Raji (cell line): ENCODE data around the gene SIAH3.

ENCODE experiments used
- POLR2A ChIP-seq: IDR thresholded peaks from 2 replicates; pipeline ENCODE4 v1.6.1; 2011; ENCODE audit warnings: low read depth, low read length, control low read depth; ENCODE audit not compliant: insufficient read depth

Gene SIAH3, protein sequence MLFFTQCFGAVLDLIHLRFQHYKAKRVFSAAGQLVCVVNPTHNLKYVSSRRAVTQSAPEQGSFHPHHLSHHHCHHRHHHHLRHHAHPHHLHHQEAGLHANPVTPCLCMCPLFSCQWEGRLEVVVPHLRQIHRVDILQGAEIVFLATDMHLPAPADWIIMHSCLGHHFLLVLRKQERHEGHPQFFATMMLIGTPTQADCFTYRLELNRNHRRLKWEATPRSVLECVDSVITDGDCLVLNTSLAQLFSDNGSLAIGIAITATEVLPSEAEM

DNA sequence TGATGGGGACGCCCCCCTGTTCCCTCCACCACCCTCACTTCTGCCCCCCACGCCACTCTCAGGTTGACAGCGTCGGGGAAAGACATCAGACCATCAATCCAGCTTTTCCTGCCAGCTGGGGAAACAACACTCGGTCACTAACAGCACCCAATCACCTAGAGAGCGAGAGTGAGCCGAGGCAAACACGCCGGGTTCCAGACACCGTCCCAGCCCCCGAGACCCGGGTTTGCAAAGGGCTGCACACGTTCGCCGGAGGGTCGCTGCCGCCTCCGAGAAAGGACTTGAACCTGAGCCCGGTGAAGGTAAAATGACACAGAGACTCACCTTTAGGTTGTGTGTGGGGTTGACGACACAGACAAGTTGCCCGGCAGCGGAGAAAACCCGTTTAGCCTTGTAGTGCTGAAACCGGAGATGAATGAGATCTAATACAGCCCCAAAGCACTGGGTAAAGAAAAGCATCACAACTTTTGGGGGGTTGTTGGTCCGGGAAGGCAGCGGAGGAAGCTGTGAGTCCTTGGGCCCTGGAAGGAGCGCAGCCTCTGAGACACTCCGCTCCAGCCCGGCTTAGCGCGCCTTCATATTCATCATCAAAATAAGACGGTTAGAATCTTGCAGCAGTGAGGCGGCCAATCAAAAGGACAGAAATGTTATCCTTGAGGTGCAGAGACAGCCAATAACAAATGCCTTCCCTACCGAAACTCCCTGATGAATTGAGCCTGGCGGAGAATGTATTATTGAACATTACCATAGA lies at the start of gene SIAH3:
TSS of gene SIAH3 (minus strand) at position 583 of the 751 bp plus-strand sequence. CDS start at position 459, 124 bp downstream.
- no peak for TF ChIP-seq POLR2A

DNA sequence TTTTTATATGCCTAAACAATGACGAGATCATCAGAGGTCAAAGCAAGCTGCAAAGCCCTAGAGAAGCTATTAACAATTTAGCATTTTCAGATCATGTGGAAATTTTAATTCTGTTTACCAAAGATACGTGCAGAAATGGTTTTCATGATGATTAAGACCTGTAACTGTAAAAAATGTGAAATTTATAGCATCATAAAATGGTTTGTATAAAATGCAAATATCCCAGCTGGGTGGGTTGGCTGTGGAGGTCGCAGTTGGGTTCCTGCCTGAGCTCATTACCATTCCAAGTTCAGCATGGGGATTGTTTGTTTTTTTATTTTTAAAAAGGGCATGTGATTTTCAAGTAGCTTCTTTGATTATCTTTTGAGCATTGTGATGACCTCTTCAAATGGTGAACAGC lies 47.9 kb upstream of the SIAH3 start:
- no peak for TF ChIP-seq POLR2A

DNA sequence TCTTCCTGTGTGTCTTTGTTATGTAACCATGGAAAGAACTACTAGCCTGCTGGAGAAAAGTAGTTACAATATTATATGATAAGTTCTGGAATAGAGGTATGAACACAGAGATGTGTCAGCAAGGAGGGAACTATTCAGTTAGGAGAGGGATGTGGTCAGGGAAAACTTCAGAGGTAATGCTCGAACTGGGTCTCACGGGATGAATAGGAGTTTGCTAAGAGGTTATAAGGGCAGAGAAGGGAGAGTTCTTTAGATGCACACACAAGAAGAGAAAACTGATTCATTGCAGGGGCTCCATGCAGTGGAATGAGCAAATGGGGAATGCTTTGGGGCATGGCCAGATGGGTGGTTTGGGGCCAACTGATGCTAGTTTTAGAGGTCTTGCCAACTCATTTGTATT lies 46.0 kb upstream of the SIAH3 start:
- no peak for TF ChIP-seq POLR2A

DNA sequence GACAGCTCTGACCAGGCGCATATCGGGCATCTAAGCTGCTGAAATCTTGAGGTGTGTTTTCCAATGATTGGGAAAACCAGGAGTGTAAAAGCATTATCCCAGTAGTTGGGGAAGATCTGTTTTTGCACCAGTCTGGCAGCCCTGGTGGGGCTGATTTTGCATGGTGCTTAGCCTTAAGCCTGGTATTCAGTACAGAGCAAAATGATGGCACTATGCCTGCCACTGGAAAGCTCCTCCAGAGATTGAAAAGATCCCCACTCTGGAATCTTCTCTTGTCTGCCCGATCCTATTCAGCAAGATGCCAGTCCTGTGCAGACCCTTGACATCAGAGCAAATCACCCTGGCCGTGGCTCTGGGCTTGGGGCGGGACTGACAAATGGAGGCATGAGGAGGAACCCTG lies 44.7 kb upstream of the SIAH3 start:
- no peak for TF ChIP-seq POLR2A

DNA sequence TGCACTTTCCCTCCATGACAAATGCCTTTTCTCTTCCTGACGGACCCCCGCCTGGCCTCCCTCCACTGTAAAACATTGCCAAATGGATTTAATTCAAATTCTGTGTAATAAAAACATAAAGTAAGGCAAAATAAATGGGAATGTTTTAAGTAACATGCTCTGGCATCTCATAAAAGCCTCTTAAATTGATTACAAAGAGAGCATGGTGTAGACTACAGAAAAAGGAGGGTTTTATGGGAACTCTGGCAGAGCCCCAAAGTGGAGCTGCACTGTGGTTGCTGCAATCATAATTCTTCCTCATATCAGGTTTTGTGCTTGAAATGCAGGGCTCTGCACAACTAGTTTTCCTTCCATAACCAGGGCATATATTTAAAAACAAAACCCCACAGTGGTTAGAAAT lies 44.3 kb upstream of the SIAH3 start:
- no peak for TF ChIP-seq POLR2A

DNA sequence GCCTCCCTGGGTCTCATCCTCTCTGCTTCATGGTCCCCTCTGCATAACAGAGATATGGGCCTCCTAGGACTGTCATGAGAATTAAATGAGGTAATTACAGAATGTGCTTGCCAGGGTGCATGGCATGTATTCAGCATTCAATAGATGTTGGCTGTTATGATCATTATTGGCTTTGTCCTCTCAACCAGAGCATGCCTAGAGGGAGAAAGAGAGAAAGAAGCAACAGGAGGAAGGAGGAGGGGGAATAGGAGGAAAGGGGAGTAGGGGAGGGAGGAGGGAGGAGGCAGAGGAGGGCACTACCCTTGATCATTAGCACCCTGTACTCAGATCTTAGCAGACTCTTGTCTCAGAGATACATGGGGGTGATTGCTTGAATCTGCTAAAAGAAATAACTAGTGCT lies 41.0 kb upstream of the SIAH3 start:
- TF ChIP-seq POLR2A: no peak

DNA sequence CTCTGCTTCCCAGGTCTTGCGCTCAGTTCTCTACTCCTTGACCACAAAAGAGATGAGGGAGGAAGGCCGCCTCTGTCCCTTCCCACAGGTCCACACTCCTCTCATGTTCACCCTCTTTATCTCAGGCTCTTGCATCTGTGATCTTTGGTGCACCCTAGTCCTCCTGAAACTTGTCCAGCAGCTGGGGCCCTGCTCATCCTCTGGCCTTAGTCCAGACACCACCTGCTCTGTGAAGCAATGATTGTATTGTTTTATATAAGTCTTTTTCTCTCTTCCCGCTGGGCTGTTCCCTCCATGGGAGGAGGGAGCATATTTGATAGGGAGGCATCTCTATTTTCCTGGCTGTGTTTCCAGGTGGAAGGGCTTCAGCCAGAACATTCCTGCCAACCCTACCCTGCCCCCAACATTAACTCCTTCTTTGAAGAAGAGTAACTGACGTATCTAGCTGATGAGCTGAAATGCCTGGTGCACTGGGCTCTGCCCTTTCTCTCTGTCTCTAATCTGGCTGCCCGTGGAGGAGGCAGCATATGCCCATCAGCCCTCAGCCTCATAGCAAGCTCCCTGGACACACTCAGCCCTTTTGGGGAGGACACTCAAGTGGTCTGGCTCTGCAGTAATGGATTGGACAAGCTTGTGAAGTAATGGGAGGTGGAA lies 38.2 kb upstream of the SIAH3 start:
- no peak for TF ChIP-seq POLR2A

DNA sequence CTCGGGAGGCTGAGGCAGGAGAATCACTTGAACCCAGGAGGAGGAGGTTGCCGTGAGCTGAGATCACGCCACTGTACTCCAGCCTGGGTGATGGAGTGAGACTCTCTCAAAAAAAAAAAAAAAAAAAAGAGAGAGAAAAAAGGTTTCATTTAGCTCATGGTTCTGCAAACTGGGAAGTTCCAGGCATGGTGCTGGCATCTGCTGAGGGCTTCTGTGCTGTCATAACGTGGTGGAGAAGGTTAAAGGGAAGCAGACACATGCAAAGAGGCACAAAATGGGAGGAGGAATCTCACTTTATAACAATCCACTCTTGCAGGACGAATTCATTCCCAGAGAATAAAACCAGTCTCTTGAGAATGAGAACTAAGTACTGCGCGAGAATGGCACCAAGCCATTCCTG lies 34.9 kb upstream of the SIAH3 start:
- TF ChIP-seq POLR2A: no peak

DNA sequence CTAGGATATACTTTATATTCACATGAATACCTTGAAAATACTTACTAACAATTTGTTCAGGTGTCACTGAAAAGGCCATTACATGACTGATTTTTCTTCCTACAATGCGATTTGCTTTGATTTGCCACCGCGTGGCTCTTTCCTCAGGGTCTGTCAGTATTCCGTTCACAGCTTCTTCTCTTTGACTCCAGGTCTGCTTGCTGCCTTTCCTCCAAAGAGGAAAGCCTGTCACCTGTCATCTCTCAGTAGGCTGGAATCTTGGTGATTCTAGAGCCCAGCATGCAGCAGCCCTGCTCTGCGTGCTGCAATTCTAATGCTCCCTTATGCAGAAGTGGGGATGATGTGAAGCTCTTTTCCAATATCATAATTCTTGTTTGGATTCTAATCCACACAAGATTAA lies 33.6 kb upstream of the SIAH3 start:
- TF ChIP-seq POLR2A: no peak

DNA sequence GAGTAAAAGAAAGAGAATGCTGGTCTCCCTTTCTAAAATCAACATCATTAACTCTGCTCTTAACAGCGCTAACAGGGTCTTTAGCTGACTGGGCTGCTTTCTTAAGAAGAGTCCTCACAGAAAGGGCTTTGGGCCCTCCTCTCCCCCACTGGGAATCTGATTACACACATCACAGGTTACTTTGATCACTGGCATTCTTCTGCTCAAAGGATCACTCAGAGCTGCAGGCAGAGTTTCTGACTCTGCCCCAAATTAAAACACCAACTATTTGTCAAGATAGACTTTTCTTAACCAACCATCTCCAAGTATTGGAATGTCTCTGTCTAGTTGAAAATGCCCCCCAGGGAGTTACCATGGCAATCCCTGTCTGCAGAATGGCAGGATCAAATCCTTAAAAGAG lies 31.1 kb upstream of the SIAH3 start:
- TF ChIP-seq POLR2A: no peak

DNA sequence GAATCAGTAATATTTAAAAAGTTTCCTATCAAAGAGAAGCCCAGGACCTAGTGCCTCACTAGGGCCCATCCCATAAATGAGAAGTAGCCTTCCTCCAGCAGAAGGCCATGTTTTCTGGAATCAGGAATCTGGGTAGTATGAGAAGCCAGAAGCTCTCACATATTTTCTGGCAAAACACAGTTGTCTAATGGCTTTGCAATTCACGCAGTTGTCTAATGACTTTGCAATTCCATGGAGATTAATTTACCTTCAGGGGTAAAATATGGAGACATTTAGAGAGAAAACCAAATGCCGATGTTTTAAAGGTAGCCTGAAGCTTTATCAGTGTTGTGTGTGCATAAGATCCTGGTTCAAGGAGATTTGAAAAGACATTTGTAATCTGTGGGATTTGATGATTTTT lies 29.8 kb upstream of the SIAH3 start:
- no peak for TF ChIP-seq POLR2A

DNA sequence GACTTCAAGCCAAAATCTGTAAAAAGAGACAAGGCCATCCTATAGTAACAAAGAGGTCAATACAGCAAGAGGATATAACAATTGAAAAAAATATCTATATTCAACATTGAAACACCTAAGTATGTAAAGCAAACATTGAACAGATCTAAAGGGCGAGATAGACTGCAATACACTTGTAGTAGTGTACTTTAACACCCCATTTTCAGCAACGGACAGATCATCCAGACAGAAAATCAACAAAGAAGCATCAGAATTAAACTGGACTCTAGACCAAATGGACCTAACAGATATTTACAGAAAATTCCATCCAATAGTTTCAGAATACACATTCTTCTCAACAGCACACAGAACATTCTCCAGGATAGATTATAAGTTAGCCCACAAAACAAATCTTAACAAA lies 28.7 kb upstream of the SIAH3 start:
- no peak for TF ChIP-seq POLR2A

DNA sequence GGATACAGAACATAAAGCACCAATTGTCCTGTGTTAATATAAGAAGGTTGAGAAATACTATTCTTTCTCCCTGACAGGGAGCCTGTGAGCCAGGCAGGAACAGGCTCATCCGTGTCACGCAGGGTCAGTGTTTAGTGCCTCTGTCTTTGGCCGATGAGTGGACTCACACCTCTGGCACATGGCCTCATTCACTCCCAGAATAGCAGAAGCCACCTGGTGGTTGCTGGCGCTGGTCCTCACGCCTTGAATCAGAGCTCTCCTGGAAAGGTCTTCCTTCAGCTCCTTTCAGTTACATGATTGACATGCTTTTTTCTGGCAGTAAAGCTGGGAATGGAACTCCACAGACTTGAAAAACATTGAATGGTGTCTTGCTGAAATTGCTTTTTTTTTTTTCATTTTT lies 28.1 kb upstream of the SIAH3 start:
- no peak for TF ChIP-seq POLR2A

DNA sequence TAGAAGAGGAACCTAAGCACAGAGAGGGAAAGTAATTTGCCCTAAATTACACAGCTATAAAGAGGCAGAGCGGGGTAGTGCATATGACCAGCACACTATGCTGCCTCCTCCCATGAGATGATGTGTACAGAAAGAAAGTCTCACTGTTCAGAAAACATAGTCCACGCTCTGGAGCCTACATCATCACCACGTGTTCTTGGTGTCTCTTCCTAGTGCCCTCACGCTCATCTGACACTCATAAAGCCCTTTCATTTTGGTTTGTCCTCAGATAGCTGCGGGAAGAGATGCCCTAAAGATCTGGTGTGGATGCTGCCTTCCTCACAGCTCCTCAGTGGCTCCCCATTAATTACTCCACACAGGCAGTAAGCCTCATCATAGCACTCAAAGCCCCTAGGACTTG lies 27.4 kb upstream of the SIAH3 start:
- TF ChIP-seq POLR2A: no peak

DNA sequence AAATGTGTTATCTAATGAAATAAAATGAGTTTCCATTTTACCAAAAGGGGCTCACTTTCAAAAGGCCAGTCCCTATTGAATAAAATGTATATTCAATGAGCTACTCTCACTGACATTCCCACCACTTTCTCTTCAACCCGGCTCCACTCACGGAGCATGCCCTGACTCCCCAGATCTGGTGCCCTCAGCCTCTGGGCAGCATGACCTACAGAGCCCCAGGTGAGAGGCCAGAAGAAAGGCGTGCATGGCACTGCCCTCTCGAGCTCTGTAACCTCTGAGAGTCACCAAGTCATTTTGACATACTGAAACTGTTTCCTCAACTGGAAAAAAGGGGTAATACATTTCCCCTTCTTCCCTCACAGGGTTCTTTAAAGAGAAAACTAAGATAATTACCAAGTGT lies 25.2 kb upstream of the SIAH3 start:
- TF ChIP-seq POLR2A: no peak

DNA sequence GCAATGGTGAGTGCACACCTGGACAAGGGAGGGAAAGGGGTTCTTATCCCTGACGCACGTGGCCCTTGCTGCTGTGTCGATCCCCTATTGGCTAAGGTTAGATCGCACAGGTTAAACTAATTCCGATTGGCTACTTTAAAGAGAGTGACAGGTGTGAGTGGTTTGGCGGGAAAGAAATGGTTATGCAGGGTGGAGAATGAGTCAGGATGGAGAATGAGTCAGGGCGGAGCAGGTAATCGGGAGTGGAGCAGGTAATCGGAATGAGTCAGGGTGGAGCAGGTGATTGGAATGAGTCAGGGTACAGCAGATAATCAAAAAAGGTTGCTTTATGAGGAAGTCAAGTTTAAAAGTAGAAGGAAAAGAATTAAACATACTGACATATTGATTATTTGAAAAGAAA lies 24.4 kb upstream of the SIAH3 start:
- no peak for TF ChIP-seq POLR2A
